ENCODE data around the gene PGGHG. TPM values are rescaled to one million over a fixed set of nuclear protein-coding genes. Genes with fewer than 3 reads are reported as not detected.

Gene PGGHG
- total and polyA plus RNA-seq, 2 of the 13 experiments (the other 11 are each of a cell fraction or from before 2014, with no cell fraction given), result 5.9 to 14.8 TPM

DNA sequence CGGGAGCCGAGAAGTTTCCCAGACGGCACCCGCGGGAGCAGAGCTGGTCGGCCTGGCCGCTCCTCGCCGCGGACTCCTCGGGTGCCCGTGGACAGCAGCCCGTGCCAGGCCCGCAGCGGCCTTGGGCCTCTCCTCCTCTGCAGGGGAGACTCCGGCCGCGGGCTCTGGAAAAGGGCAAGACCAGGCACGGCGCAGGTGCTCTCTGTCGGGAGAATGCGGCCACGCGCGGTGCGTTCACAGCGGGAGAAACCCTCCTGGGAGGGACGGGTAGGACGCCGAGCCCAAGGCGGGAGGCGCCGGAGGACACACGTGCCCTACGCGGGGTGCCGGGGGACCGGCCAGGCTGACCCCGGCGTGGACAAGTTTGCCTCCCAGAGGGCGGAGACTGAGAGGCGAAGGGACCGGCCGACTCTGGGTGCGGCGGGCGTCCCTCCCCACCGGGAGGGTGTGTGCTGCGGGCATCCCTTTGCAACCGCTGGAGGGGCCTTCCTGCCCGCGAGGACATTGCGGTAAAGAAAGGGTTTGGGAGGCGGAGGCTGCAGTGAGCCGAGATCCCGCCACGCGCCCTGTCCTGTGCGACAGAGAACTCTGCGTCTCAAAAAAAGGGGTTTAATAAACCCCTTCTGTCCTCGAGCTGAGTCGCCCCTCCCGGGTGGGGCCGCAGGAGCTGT is 27.2 kb downstream of the PGGHG start:
- ChIA-PET CTCF (ENCODE audit: low intra/inter-chr PET ratio, low total read pairs) (no interaction called here), POLR2A (interaction anchor here (0.8 to 2.2 kb wide), 5 partner anchors 8 to 39 kb away, joined by 5 to 12 read pairs (median 7); partner anchors contain the start of gene IFITM2)
- WGBS (ENCODE audit: low lambda C conversion rate), result 91% methylated on average over 35 of the region's 64 CpGs
- no peak for DNase-seq (ENCODE audit: low spot score)
- H3K36me3 ChIP-seq (replicated peaks in 1 of 2; ENCODE audit: control insufficient read depth in 1 of 2, insufficient read depth in 2 of 2, low read length in 2 of 2), result no peaks in the 10 kb centered on the region
- in situ Hi-C loops (cut with HindIII; ENCODE audit: extremely low pct_ligation_motif_present, low pct_unique_long_range_greater_than_20kb), result no loop called here
- H3K4me1 ChIP-seq (ENCODE audit: insufficient read depth, low read length), result peaks cover 61% of the 10 kb centered on the region
- BruUV-seq (replicated peaks), result no TSS peak
- TF ChIP-seq ZZZ3 (CRISPR knock-in tag; IDR thresholded peaks at IDR 0.05; ENCODE audit: borderline replicate concordance), result no peak
- TF ChIP-seq, protein P1, sequence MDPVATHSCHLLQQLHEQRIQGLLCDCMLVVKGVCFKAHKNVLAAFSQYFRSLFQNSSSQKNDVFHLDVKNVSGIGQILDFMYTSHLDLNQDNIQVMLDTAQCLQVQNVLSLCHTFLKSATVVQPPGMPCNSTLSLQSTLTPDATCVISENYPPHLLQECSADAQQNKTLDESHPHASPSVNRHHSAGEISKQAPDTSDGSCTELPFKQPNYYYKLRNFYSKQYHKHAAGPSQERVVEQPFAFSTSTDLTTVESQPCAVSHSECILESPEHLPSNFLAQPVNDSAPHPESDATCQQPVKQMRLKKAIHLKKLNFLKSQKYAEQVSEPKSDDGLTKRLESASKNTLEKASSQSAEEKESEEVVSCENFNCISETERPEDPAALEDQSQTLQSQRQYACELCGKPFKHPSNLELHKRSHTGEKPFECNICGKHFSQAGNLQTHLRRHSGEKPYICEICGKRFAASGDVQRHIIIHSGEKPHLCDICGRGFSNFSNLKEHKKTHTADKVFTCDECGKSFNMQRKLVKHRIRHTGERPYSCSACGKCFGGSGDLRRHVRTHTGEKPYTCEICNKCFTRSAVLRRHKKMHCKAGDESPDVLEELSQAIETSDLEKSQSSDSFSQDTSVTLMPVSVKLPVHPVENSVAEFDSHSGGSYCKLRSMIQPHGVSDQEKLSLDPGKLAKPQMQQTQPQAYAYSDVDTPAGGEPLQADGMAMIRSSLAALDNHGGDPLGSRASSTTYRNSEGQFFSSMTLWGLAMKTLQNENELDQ (CRISPR knock-in tag; IDR thresholded peaks at IDR 0.05; ENCODE audit: borderline replicate concordance), result no peak
- TF ChIP-seq ZNF143 (CRISPR knock-in tag; IDR thresholded peaks at IDR 0.05), result no peak
- peak; percentile 48; the same call in 1 of the 2 replicates for TF ChIP-seq ZBTB38 (CRISPR knock-in tag; IDR thresholded peaks at IDR 0.05)
- TF ChIP-seq PITX1 (CRISPR knock-in tag; IDR thresholded peaks at IDR 0.05), result no peak
- TF ChIP-seq, protein P2, sequence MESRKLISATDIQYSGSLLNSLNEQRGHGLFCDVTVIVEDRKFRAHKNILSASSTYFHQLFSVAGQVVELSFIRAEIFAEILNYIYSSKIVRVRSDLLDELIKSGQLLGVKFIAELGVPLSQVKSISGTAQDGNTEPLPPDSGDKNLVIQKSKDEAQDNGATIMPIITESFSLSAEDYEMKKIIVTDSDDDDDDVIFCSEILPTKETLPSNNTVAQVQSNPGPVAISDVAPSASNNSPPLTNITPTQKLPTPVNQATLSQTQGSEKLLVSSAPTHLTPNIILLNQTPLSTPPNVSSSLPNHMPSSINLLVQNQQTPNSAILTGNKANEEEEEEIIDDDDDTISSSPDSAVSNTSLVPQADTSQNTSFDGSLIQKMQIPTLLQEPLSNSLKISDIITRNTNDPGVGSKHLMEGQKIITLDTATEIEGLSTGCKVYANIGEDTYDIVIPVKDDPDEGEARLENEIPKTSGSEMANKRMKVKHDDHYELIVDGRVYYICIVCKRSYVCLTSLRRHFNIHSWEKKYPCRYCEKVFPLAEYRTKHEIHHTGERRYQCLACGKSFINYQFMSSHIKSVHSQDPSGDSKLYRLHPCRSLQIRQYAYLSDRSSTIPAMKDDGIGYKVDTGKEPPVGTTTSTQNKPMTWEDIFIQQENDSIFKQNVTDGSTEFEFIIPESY (CRISPR knock-in tag; IDR thresholded peaks at IDR 0.05), result 0 out of 2 replicates have a peak, but pooled peaks have one; percentile 35
- H4K20me1 ChIP-seq (ENCODE audit: insufficient read depth, low read length), result no peaks in the 10 kb centered on the region
- ATAC-seq, result no peak
- H3K27ac ChIP-seq (ENCODE audit: extremely low read length, insufficient read depth, low read length), result no peak overlapping the region
- H3K9me3 ChIP-seq (ENCODE audit: low read length), result no peaks in the 10 kb centered on the region
- H3K4me3 ChIP-seq (replicated peaks in 1 of 3; ENCODE audit: insufficient read depth in 1 of 3, low read depth in 2 of 3, low read length in 3 of 3), result no peak overlapping the region
- no peak overlapping the region for H2AFZ ChIP-seq (ENCODE audit: low read length)
- H3K79me2 ChIP-seq (ENCODE audit: insufficient read depth, low read length), result peaks cover 10% of the 10 kb centered on the region
- no peak for FAIRE-seq
- H3K9ac ChIP-seq (ENCODE audit: insufficient read depth, low read depth, low read length), result no peak overlapping the region
- no peaks in the 10 kb centered on the region for H3K27me3 ChIP-seq (ENCODE audit: control insufficient read depth in 1 of 2, insufficient read depth in 2 of 2, low read length in 2 of 2)
- intact Hi-C loops (cut with micrococcal nuclease; ENCODE audit: unreplicated experiment), result no loop called here
- no peak overlapping the region for H3K4me2 ChIP-seq (ENCODE audit: low read depth, low read length)
